Spleen (tissue), 7 donors: ENCODE measurements around the gene SH3TC2.

ENCODE experiments used
- POLR2A ChIP-seq, 3 donors: fragments of 450-650 bp; IDR thresholded peaks; one replicate each; pipeline ENCODE4 v1.5.1; 2017; ENCODE audit warnings: antibody characterized with exemption in 3 of 3, mild to moderate bottlenecking in 1 of 3
- POLR2AphosphoS5 ChIP-seq, 3 donors: sonication (generic); formaldehyde crosslinking; IDR thresholded peaks; one replicate each; pipeline ENCODE4 v1.5.1; 2017; ENCODE audit warnings: antibody characterized with exemption in 3 of 3
- TF ChIP-seq, protein P1 (sequence below), 11 experiments: fragments of 200-600 bp in 7 of 11; fragments of 450-650 bp in 4 of 11; sonication (generic) in 4 of 11; IDR thresholded peaks in 8 of 11; conservative IDR thresholded peaks in 3 of 11; 1 replicate in 7 of 11; 2 replicates in 4 of 11; pipeline versions ENCODE4 v1.4.0 to v1.8.0; 2016 to 2021; ENCODE audit warnings: antibody characterized with exemption in 11 of 11, inconsistent platforms in 4 of 11, mild to moderate bottlenecking in 1 of 11
- donor health status: DM: no; HTN: no; CAD: no; lungs with moderate emphysema.
- donor health status: DM: no; HTN: no; CAD: no.
- donor health status: DM: no; HTN: no; CAD: no.

DNA sequence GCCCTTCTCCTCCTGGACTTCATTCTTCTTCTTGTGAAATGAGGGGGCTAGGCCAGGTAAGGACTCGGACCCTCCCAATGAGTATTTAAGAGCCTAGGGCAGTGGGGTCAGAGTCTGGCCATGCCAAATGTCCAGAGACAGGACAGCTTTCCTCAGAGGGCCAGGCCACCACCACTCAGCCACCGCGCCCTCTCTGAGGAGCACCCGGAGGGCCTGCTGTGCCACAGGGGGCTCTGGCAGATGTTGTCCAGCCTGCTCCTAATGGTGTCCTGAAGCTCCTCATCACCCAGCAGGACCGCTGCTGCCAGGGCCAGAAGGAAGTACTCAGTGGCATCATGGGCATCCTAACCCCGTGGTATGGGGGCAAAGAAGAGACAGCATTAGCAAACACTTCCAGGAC lies 58.3 kb downstream of the SH3TC2 start:
- TF ChIP-seq, protein P1, sequence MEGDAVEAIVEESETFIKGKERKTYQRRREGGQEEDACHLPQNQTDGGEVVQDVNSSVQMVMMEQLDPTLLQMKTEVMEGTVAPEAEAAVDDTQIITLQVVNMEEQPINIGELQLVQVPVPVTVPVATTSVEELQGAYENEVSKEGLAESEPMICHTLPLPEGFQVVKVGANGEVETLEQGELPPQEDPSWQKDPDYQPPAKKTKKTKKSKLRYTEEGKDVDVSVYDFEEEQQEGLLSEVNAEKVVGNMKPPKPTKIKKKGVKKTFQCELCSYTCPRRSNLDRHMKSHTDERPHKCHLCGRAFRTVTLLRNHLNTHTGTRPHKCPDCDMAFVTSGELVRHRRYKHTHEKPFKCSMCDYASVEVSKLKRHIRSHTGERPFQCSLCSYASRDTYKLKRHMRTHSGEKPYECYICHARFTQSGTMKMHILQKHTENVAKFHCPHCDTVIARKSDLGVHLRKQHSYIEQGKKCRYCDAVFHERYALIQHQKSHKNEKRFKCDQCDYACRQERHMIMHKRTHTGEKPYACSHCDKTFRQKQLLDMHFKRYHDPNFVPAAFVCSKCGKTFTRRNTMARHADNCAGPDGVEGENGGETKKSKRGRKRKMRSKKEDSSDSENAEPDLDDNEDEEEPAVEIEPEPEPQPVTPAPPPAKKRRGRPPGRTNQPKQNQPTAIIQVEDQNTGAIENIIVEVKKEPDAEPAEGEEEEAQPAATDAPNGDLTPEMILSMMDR (IDR thresholded peaks at IDR 0.05 in 8 of 11, conservative IDR thresholded peaks at IDR 0.05 in 3 of 11), result no peak
- TF ChIP-seq POLR2A (IDR thresholded peaks at IDR 0.05) (no peak), POLR2AphosphoS5 (IDR thresholded peaks at IDR 0.05) (no peak)
